Loucy (cell line): ENCODE measurements around the gene RAB8A.

ENCODE experiments used
- H2AFZ ChIP-seq: fragments of 200-600 bp; sonication (generic); 2 replicates; pipeline ENCODE4 v1.6.0; 2016; ENCODE audit warnings: antibody characterized with exemption, mild to moderate bottlenecking, low read length, moderate library complexity
- H3F3A ChIP-seq: fragments of 200-600 bp; 2 replicates; pipeline ENCODE4 v1.6.0; 2016; ENCODE audit warnings: antibody characterized with exemption, low read depth, mild to moderate bottlenecking
- H3K27me3 ChIP-seq: fragments of 200-600 bp; sonication (generic); 2 replicates; pipeline ENCODE4 v1.6.1; 2014; ENCODE audit warnings: low read length, mild to moderate bottlenecking; ENCODE audit not compliant: insufficient read depth, poor library complexity, severe bottlenecking
- H3K36me3 ChIP-seq: fragments of 200-600 bp; sonication (generic); 2 replicates; pipeline ENCODE4 v1.6.1; 2016; ENCODE audit warnings: low read length; ENCODE audit not compliant: insufficient read depth
- H3K4me1 ChIP-seq: fragments of 200-600 bp; sonication (generic); 2 replicates; pipeline ENCODE4 v1.5.1; 2014; ENCODE audit warnings: low read length, mild to moderate bottlenecking; ENCODE audit not compliant: insufficient read depth, poor library complexity, severe bottlenecking
- H3K4me2 ChIP-seq: fragments of 200-600 bp; sonication (generic); 2 replicates; pipeline ENCODE4 v1.6.0; 2014; ENCODE audit warnings: antibody characterized with exemption, low read length, low read depth, mild to moderate bottlenecking; ENCODE audit not compliant: poor library complexity, severe bottlenecking
- H3K4me3 ChIP-seq: fragments of 200-600 bp; sonication (generic); 2 replicates; pipeline ENCODE4 v1.5.1; 2014; ENCODE audit warnings: low read length, mild to moderate bottlenecking, mixed read lengths; ENCODE audit not compliant: poor library complexity, severe bottlenecking
- H3K79me2 ChIP-seq: fragments of 200-600 bp; sonication (generic); 2 replicates; pipeline ENCODE4 v1.6.1; 2014; ENCODE audit warnings: low read length; ENCODE audit not compliant: insufficient read depth
- H3K9ac ChIP-seq: fragments of 200-600 bp; sonication (generic); 2 replicates; pipeline ENCODE4 v1.6.0; 2014; ENCODE audit warnings: mild to moderate bottlenecking, low read depth, low read length, moderate library complexity; ENCODE audit not compliant: poor library complexity, severe bottlenecking
- H3K9me2 ChIP-seq: fragments of 200-600 bp; sonication (generic); replicated peaks from 2 replicates; pipeline ENCODE4 v1.6.1; 2016; ENCODE audit warnings: low read depth, low read length, mixed read lengths
- H3K9me3 ChIP-seq: fragments of 200-600 bp; sonication (generic); 2 replicates; pipeline ENCODE4 v1.6.1; 2014; ENCODE audit warnings: mild to moderate bottlenecking, antibody characterized with exemption, low read length, low read depth; ENCODE audit not compliant: insufficient read depth
- H4K20me1 ChIP-seq: fragments of 200-600 bp; sonication (generic); 2 replicates; pipeline ENCODE4 v1.6.0; 2014; ENCODE audit warnings: antibody characterized with exemption, low read length, mild to moderate bottlenecking; ENCODE audit not compliant: insufficient read depth, poor library complexity, severe bottlenecking
- EZH2phosphoT487 ChIP-seq: fragments of 200-600 bp; IDR thresholded peaks from 2 replicates; pipeline ENCODE4 v1.6.1; 2018; ENCODE audit warnings: antibody characterized with exemption, mild to moderate bottlenecking, moderate library complexity, borderline replicate concordance
- TF ChIP-seq, protein P1 (sequence below): fragments of 200-600 bp; sonication (generic); conservative IDR thresholded peaks from 2 replicates; pipeline ENCODE4 v1.5.1; 2014; ENCODE audit warnings: mild to moderate bottlenecking, antibody characterized with exemption, low read length

The RAB8A gene

DNA sequence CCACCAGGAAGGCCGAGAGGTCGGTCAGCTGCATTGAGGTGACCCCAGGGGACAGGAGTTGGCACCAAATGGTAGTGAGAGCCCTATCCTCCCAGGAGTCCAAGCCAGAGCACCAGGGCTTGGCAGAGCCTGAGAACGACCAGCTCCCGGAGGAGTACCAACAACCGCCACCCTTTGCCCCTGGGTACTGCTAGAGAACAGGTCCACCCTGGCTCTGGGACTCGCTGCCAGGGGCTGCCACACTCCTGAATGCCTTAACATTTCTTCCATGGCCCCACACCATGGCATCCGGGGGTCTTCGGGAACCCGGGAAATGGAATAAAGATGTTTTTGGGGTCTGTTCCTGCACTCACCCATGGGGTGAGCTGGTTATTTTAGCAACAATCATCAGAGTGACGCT lies 45.9 kb downstream of the RAB8A start:
- H2AFZ ChIP-seq: no peak overlapping the region
- peaks cover 33% of the 10 kb centered on the region for H3K79me2 ChIP-seq
- peaks cover 17% of the 10 kb centered on the region; the same call in 1 of the 2 replicates for H3F3A ChIP-seq
- H3K9ac ChIP-seq: no peak overlapping the region
- peaks cover 56% of the 10 kb centered on the region for H3K36me3 ChIP-seq
- TF ChIP-seq EZH2phosphoT487: no peak
- TF ChIP-seq, protein P1, sequence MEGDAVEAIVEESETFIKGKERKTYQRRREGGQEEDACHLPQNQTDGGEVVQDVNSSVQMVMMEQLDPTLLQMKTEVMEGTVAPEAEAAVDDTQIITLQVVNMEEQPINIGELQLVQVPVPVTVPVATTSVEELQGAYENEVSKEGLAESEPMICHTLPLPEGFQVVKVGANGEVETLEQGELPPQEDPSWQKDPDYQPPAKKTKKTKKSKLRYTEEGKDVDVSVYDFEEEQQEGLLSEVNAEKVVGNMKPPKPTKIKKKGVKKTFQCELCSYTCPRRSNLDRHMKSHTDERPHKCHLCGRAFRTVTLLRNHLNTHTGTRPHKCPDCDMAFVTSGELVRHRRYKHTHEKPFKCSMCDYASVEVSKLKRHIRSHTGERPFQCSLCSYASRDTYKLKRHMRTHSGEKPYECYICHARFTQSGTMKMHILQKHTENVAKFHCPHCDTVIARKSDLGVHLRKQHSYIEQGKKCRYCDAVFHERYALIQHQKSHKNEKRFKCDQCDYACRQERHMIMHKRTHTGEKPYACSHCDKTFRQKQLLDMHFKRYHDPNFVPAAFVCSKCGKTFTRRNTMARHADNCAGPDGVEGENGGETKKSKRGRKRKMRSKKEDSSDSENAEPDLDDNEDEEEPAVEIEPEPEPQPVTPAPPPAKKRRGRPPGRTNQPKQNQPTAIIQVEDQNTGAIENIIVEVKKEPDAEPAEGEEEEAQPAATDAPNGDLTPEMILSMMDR: no peak
- H4K20me1 ChIP-seq: peaks cover 29% of the 10 kb centered on the region
- no peak overlapping the region for H3K4me3 ChIP-seq
- peaks cover 20% of the 10 kb centered on the region for H3K4me1 ChIP-seq
- H3K27me3 ChIP-seq: no peaks in the 10 kb centered on the region
- no peak overlapping the region for H3K4me2 ChIP-seq
- no peaks in the 10 kb centered on the region for H3K9me2 ChIP-seq
- no peaks in the 10 kb centered on the region for H3K9me3 ChIP-seq

GRCh38 chr19:16159655-16160054 lies 48.0 kb downstream of the RAB8A start:
- Histone ChIP-seq H3K79me2 (peaks cover 12% of the 10 kb centered on the region), H3F3A (peaks cover 12% of the 10 kb centered on the region; the same call in 1 of the 2 replicates), H4K20me1 (peaks cover 9% of the 10 kb centered on the region), H3K36me3 (peaks cover 35% of the 10 kb centered on the region; the same call in 1 of the 2 replicates), H3K9me2 (no peaks in the 10 kb centered on the region), H3K27me3 (no peaks in the 10 kb centered on the region), H3K9ac (no peak overlapping the region), H3K4me2 (no peak overlapping the region), H3K4me1 (peaks cover 12% of the 10 kb centered on the region), H2AFZ (no peak overlapping the region), H3K4me3 (no peak overlapping the region), H3K9me3 (no peaks in the 10 kb centered on the region)
- TF ChIP-seq, protein P1: no peak
- TF ChIP-seq EZH2phosphoT487: no peak

DNA sequence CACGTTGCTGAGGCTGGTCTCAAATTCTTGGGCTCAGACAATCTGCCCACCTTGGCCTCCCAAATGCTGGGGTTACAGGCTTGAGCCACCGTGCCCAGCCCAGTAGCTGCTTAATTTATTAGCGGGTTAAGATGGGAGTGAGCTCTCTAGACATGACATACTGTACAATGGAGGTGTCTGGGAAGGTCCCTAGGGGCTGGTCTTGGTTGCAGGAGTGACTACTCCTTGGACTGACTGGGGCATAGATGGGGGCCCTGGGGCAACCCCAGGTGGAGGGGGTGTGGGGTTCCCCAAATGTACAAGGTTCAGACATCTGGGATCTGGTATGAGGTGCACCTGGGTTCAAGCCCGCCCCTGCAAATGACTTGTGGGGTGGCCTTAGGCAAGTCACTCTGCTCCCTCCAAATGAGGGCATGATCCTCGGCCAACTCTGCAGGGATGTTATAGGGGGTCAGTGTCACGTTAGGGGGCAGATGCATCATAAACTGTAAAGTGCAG lies 48.8 kb downstream of the RAB8A start:
- no peak overlapping the region for H3K4me3 ChIP-seq
- H3K36me3 ChIP-seq: peaks cover 27% of the 10 kb centered on the region; the same call in 1 of the 2 replicates
- no peak overlapping the region for H2AFZ ChIP-seq
- peaks cover under 1% of the 10 kb centered on the region for H4K20me1 ChIP-seq
- peaks cover 12% of the 10 kb centered on the region; the same call in 1 of the 2 replicates for H3F3A ChIP-seq
- H3K4me1 ChIP-seq: peaks cover 4% of the 10 kb centered on the region
- 0 out of 2 replicates have a peak, but pooled peaks cover 5% of the 10 kb centered on the region for H3K79me2 ChIP-seq
- no peaks in the 10 kb centered on the region for H3K9me2 ChIP-seq
- no peaks in the 10 kb centered on the region for H3K27me3 ChIP-seq
- TF ChIP-seq, protein P1: no peak
- no peak for TF ChIP-seq EZH2phosphoT487
- H3K9ac ChIP-seq: no peak overlapping the region
- H3K4me2 ChIP-seq: no peak overlapping the region
- H3K9me3 ChIP-seq: no peaks in the 10 kb centered on the region
